AG04450 (cell line): ENCODE data around the gene RAI1. TPM values are rescaled to one million over a fixed set of nuclear protein-coding genes. Genes with fewer than 3 reads are reported as not detected.
"Not testable (repeated sequence)": the region's sequence is repeated elsewhere in the genome, so short reads cannot be mapped to it uniquely, and the experiment has no call there.

Source experiments
- CTCF ChIA-PET: fragments of 300-600, 350-600 bp; formaldehyde crosslinking; extraction: SDS; loops from one replicate; lab custom pipeline; 2022; ENCODE audit warnings: antibody characterized with exemption, inconsistent platforms; lab: Charles Lee
- POLR2A ChIA-PET: fragments of 350-600 bp; formaldehyde crosslinking; extraction: SDS; loops from one replicate; lab custom pipeline; 2021; ENCODE audit warnings: antibody characterized with exemption, inconsistent platforms; lab: Yijun Ruan, JAX
- DNase-seq: peaks from one replicate; pipeline ENCODE4 v3.0.0-alpha.2; 2011; ENCODE audit warnings: low read depth, low spot score
- H3K27ac ChIP-seq: one replicate; pipeline ENCODE4 v1.5.1; 2012; ENCODE audit warnings: low read depth, low read length, control low read depth
- H3K27me3 ChIP-seq: one replicate; pipeline ENCODE4 v1.6.0; 2012; ENCODE audit warnings: low read length; ENCODE audit not compliant: control insufficient read depth, insufficient read depth
- H3K4me3 ChIP-seq: 2 replicates; pipeline ENCODE4 v1.5.1; 2011; ENCODE audit warnings: mild to moderate bottlenecking, low read depth, low read length, control low read depth
- H3K9me3 ChIP-seq: 2 replicates; pipeline ENCODE4 v1.5.1; 2012; ENCODE audit warnings: low read length; ENCODE audit not compliant: control insufficient read depth, insufficient read depth
- polyA plus RNA-seq: library from polyadenylated mRNA; depleted of rRNA; stranded (reverse); fragments of >200 nt; gene quantifications from 2 replicates; pipeline ENCODE4 v1.2.3, GENCODE V29; 2011
- TF ChIP-seq, protein P1 (sequence below): IDR thresholded peaks from 2 replicates; pipeline ENCODE4 v1.5.1; 2011; ENCODE audit warnings: low read depth, low read length, control low read depth, inconsistent platforms

RAI1 gene
- polyA plus RNA-seq, 1 experiment = 2.1 TPM

DNA sequence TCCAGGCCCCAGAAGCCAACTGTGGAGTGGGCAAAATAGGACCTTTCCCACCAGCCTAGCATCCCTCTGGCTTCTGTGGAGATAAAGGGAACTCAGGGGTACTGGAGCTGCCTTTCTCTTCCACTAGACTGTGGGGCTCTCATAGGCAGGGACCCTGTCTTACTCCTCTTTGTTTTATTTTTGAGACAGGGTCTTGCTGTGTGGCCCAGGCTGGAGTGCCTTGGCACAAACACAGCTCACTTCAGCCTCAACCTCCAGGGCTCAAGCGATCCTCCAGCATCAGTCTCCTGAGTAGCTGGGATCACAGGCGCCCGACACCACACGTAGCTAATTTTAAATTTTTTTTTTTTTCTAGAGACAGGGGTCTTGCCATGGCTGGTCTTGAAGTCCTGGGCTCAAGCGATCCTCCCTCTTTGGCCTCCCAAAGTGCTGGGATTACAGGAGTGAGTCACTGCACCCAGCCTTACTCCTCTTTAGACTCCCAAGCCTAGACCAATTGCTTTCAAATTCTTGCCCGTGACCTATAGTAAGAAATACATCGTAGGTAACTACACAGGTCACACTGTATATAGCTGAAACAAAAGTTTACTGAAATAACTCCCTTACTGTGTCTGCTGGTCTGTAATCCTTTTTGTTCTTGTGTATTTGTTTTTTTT lies 2.6 kb downstream of the RAI1 start:
- Histone ChIP-seq H3K4me3 (peak overlapping the region; percentile 81), H3K9me3 (no peaks in the 10 kb centered on the region), H3K27me3 (no peaks in the 10 kb centered on the region), H3K27ac (peak overlapping the region; percentile 97)
- no peak for DNase-seq
- POLR2A ChIA-PET = no interaction called here
- TF ChIP-seq, protein P1, sequence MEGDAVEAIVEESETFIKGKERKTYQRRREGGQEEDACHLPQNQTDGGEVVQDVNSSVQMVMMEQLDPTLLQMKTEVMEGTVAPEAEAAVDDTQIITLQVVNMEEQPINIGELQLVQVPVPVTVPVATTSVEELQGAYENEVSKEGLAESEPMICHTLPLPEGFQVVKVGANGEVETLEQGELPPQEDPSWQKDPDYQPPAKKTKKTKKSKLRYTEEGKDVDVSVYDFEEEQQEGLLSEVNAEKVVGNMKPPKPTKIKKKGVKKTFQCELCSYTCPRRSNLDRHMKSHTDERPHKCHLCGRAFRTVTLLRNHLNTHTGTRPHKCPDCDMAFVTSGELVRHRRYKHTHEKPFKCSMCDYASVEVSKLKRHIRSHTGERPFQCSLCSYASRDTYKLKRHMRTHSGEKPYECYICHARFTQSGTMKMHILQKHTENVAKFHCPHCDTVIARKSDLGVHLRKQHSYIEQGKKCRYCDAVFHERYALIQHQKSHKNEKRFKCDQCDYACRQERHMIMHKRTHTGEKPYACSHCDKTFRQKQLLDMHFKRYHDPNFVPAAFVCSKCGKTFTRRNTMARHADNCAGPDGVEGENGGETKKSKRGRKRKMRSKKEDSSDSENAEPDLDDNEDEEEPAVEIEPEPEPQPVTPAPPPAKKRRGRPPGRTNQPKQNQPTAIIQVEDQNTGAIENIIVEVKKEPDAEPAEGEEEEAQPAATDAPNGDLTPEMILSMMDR = no peak
- CTCF ChIA-PET = no interaction called here

DNA sequence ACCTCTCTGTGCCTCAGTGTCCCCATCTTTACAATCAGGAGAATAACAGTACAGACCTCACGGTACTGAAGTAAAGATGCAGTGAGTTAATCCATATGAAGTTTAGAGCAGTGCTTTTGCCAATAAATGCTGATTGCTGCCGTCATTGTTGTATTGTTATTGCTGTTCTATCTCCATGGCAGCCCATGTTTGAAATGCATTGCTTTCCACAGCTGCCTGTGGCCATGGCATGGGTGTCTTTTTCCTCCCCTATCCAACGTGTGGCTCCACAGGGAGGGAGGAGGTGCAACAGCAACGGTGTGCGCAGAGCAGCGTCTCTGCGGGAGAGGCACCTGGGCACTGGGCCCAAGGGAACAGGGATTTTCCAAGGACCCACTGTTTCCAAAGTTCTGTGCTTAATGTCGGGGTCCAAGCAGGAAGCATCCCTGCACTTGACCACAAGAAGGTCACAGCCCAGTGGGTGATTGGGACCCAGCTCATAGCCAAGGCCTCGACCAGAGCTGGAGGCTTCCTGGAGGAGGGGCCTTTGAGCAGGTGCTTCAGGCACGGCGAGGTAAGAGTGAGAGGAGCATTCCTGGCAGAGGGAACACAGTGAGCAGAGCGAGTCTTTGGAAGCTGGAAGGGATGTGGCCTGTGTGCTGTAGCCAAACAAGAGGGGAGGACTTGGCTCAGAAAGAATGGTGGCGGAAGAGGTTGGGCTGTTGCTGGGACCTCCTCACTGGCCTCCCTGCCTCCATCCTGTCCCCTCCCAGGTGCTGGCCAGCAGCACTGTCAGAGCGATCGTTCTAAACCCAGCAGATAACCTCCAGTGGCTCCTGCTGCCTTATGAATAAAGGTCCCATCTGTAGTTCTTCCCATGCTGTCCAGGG lies 3.9 kb downstream of the RAI1 start:
- Histone ChIP-seq H3K4me3 (no peak overlapping the region; the same call in 1 of the 2 replicates), H3K9me3 (no peaks in the 10 kb centered on the region), H3K27ac (peak overlapping the region; percentile 98), H3K27me3 (no peaks in the 10 kb centered on the region)
- TF ChIP-seq, protein P1 = no peak
- no peak for DNase-seq
- ChIA-PET CTCF (no interaction called here), POLR2A (no interaction called here)

- peak; percentile 68 for DNase-seq
- no peaks in the 10 kb centered on the region for H3K9me3 ChIP-seq
- H3K27ac ChIP-seq = peak overlapping the region; percentile 98
- H3K4me3 ChIP-seq = peak overlapping the region; percentile 66
- ChIA-PET CTCF (interaction anchor here (0.7 kb wide), 1 partner anchor 117 kb away, joined by 3 read pairs; no protein-coding TSS in a partner anchor), POLR2A (no interaction called here)
- no peaks in the 10 kb centered on the region for H3K27me3 ChIP-seq
- TF ChIP-seq, protein P1 = no peak
Observed at GRCh38 chr17:17685775-17686291, 4.6 kb downstream of the RAI1 start.

DNA sequence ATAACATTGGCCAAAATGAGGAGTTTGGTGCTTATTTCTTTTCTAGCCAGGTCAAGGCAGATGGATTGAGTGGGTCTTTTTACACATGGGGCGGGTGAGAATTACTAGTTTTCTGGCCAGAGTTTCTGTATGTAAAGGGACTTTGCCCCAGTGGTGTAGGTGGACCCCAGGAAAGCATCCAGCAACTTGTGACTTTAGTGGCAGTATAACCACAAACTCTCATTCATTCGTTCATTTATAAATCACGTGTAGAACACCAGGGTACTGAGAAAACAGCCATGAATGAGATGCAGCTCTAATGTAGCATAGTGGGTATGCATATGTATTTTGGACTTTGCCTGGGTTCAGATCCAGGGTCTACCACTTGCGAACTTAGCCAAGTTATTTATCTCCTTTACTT lies 8.1 kb downstream of the RAI1 start:
- Histone ChIP-seq H3K27ac (peak overlapping the region; percentile 11), H3K9me3 (no peaks in the 10 kb centered on the region), H3K27me3 (no peaks in the 10 kb centered on the region), H3K4me3 (no peak overlapping the region)
- TF ChIP-seq, protein P1 = no peak
- POLR2A ChIA-PET = no interaction called here
- CTCF ChIA-PET = interaction anchor here (2.9 kb wide), 1 partner anchor 9 kb away, joined by 17 read pairs; no protein-coding TSS in a partner anchor
- no peak for DNase-seq

DNA sequence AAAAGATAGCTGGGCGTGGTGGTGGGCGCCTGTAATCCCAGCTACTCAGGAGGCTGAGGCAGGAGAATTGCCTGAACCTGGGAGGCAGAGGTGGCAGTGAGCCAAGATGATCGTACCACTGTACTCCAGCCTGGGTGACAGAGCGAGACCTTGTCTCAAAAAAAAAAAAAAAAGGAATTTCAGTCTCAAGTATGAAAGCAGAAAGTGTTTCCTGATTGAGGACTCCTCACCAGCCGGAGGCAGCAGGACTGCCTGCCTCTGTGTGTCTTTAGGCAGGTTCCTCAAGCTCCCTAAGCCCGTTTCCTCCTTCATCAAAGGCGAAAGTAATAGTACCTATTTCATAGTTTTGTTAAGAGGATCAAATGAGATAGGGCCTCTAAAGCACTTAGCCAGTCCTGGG lies 9.0 kb downstream of the RAI1 start:
- CTCF ChIA-PET = interaction anchor here (2.9 kb wide), 1 partner anchor 10 kb away, joined by 17 read pairs; no protein-coding TSS in a partner anchor
- not testable (repeated sequence) for DNase-seq
- POLR2A ChIA-PET = interaction anchor here (1.3 kb wide), 1 partner anchor 8 kb away, joined by 8 read pairs; no protein-coding TSS in a partner anchor

More for the DNA sequence above, 9.0 kb downstream of the RAI1 start:
- H3K4me3 ChIP-seq, H3K27me3 ChIP-seq, H3K9me3 ChIP-seq: not testable (repeated sequence)
- peak overlapping the region; percentile 24 for H3K27ac ChIP-seq
